MM.1S (cell line): ENCODE results near the gene NUP62.

Source experiments
- DNase-seq: peaks from one replicate; pipeline ENCODE4 v3.0.0-alpha.2; 2015
- H2AFZ ChIP-seq: fragments of 300-600 bp; sonication (generic); 2 replicates; pipeline ENCODE4 v1.6.0; 2016; ENCODE audit warnings: antibody characterized with exemption, low read length
- H3F3A ChIP-seq: fragments of 300-600 bp; sonication (generic); 2 replicates; pipeline ENCODE4 v1.6.1; 2016; ENCODE audit warnings: mild to moderate bottlenecking, antibody characterized with exemption, low read length, moderate library complexity, mixed read lengths; ENCODE audit not compliant: insufficient read depth
- H3K27ac ChIP-seq: fragments of 300-600 bp; sonication (generic); 2 replicates; pipeline ENCODE4 v1.5.1; 2016; ENCODE audit warnings: mild to moderate bottlenecking, low read length
- H3K27me3 ChIP-seq: fragments of 300-600 bp; sonication (generic); replicated peaks from 2 replicates; pipeline ENCODE4 v1.6.0; 2016; ENCODE audit warnings: low read length; ENCODE audit not compliant: insufficient read depth
- H3K36me3 ChIP-seq: fragments of 300-600 bp; sonication (generic); replicated peaks from 2 replicates; pipeline ENCODE4 v1.6.1; 2016; ENCODE audit warnings: mild to moderate bottlenecking, low read length, mixed read lengths; ENCODE audit not compliant: insufficient read depth
- H3K4me1 ChIP-seq: fragments of 300-600 bp; sonication (generic); 2 replicates; pipeline ENCODE4 v1.6.1; 2016; ENCODE audit warnings: low read length, mixed read lengths
- H3K4me2 ChIP-seq: fragments of 300-600 bp; sonication (generic); 2 replicates; pipeline ENCODE4 v1.6.0; 2016; ENCODE audit warnings: low read depth, low read length
- H3K4me3 ChIP-seq: fragments of 300-600 bp; sonication (generic); 2 replicates; pipeline ENCODE4 v1.5.1; 2016; ENCODE audit warnings: low read length, mixed read lengths
- H3K79me2 ChIP-seq: fragments of 300-600 bp; sonication (generic); 2 replicates; pipeline ENCODE4 v1.6.1; 2016; ENCODE audit warnings: mixed run types, low read length, mixed read lengths
- H3K9ac ChIP-seq: fragments of 300-600 bp; sonication (generic); 2 replicates; pipeline ENCODE4 v1.6.1; 2016; ENCODE audit warnings: low read length, mixed read lengths
- H3K9me2 ChIP-seq: fragments of 300-600 bp; sonication (generic); replicated peaks from 2 replicates; pipeline ENCODE4 v1.6.1; 2016; ENCODE audit warnings: mild to moderate bottlenecking, low read length, mixed read lengths; ENCODE audit not compliant: insufficient read depth
- H3K9me3 ChIP-seq: fragments of 300-600 bp; sonication (generic); replicated peaks from 2 replicates; pipeline ENCODE4 v1.6.1; 2016; ENCODE audit warnings: mild to moderate bottlenecking, low read length, mixed read lengths; ENCODE audit not compliant: insufficient read depth
- H4K20me1 ChIP-seq: fragments of 300-600 bp; sonication (generic); 2 replicates; pipeline ENCODE4 v1.6.1; 2016; ENCODE audit warnings: mild to moderate bottlenecking, low read length, moderate library complexity, mixed read lengths; ENCODE audit not compliant: insufficient read depth
- EZH2 ChIP-seq: fragments of 300-600 bp; sonication (generic); optimal IDR thresholded peaks from 2 replicates; pipeline ENCODE3; 2017; ENCODE audit warnings: low read depth, mild to moderate bottlenecking, antibody characterized with exemption, low read length, mixed read lengths
- EZH2phosphoT487 ChIP-seq: fragments of 300-600 bp; sonication (generic); IDR thresholded peaks from 2 replicates; pipeline ENCODE4 v1.6.1; 2018; ENCODE audit warnings: antibody characterized with exemption, low read length
- TF ChIP-seq, protein P1 (sequence below): fragments of 300-600 bp; sonication (generic); IDR thresholded peaks from 2 replicates; pipeline ENCODE4 v1.5.1; 2016; ENCODE audit warnings: antibody characterized with exemption, low read length, mixed read lengths

Gene NUP62

DNA sequence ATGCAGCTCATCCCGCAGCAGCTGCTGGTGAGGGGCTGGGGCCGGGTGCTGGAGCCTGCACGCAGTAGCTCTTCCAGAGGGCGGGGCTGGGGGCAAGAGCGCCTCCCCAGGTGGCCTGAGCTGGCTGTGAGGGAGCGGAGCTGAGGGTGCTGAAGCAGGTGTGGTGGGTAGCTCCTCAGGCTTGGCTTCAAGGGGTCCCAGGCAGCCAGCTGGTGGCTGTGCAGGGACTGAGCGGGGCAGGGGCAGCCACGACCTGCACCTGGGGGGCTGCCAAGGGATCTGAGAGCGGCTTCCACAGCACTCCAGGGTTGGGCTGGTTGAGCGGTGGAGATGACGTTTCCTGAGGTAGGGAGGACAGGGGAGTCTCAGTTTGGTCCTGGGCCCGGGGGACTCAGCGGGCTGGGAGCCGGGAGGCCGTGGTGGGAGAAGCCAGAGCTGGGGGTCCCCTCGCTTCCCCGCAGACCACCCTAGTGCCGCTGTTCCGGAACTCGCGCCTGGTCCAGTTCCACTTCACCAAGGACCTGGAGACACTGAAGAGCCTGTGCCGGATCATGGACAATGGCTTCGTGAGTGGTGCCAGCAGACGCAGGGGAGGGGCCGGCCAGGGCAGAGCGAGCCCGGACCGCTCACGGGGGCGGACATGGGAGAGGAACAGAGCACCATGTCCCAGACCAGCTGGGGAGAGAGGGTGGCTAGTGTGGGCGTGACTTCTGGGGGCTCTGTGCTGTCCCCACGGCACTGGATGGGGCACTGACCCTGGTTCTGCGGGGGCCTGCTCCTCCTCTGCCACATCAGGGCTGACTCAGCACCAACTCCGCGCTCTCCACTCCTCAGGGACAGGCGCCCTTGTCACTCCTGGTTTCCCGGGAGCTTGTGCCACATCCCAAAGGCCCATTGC lies 71.0 kb downstream of the NUP62 start:
- H3F3A ChIP-seq, result peaks cover 7% of the 10 kb centered on the region; the same call in 1 of the 2 replicates
- no peaks in the 10 kb centered on the region for H3K9me3 ChIP-seq
- DNase-seq, result no peak
- H4K20me1 ChIP-seq, result no peaks in the 10 kb centered on the region
- TF ChIP-seq EZH2phosphoT487, result no peak
- TF ChIP-seq EZH2, result no peak
- TF ChIP-seq, protein P1, sequence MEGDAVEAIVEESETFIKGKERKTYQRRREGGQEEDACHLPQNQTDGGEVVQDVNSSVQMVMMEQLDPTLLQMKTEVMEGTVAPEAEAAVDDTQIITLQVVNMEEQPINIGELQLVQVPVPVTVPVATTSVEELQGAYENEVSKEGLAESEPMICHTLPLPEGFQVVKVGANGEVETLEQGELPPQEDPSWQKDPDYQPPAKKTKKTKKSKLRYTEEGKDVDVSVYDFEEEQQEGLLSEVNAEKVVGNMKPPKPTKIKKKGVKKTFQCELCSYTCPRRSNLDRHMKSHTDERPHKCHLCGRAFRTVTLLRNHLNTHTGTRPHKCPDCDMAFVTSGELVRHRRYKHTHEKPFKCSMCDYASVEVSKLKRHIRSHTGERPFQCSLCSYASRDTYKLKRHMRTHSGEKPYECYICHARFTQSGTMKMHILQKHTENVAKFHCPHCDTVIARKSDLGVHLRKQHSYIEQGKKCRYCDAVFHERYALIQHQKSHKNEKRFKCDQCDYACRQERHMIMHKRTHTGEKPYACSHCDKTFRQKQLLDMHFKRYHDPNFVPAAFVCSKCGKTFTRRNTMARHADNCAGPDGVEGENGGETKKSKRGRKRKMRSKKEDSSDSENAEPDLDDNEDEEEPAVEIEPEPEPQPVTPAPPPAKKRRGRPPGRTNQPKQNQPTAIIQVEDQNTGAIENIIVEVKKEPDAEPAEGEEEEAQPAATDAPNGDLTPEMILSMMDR, result no peak
- no peaks in the 10 kb centered on the region for H3K4me1 ChIP-seq
- no peak overlapping the region for H2AFZ ChIP-seq
- no peak overlapping the region for H3K4me2 ChIP-seq
- no peak overlapping the region for H3K4me3 ChIP-seq
- no peaks in the 10 kb centered on the region for H3K9me2 ChIP-seq
- H3K79me2 ChIP-seq, result peaks cover 14% of the 10 kb centered on the region
- H3K36me3 ChIP-seq, result 0 out of 2 replicates have a peak, but pooled peaks cover 1% of the 10 kb centered on the region
- H3K9ac ChIP-seq, result no peak overlapping the region
- H3K27ac ChIP-seq, result no peak overlapping the region
- no peaks in the 10 kb centered on the region for H3K27me3 ChIP-seq

DNA sequence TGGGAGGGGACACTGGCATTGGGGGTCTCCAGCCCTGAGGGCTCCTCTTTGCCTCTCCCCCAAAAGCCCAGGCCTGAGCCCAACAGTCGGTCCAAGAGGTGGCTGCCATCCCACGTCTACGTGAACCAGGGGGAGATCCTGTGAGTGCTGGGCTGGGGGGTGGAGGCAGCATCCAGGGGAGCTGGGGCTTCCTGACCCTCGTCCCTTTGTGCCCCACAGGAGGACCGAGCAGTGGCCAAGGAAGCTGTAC lies 71.5 kb downstream of the NUP62 start:
- H4K20me1 ChIP-seq, result no peaks in the 10 kb centered on the region
- H2AFZ ChIP-seq, result no peak overlapping the region
- TF ChIP-seq, protein P1, result no peak
- no peak for TF ChIP-seq EZH2phosphoT487
- no peak for TF ChIP-seq EZH2
- no peak overlapping the region for H3K9ac ChIP-seq
- no peak overlapping the region for H3K4me3 ChIP-seq
- peaks cover 2% of the 10 kb centered on the region; the same call in 1 of the 2 replicates for H3K4me1 ChIP-seq
- peaks cover 18% of the 10 kb centered on the region for H3K79me2 ChIP-seq
- H3K27me3 ChIP-seq, result no peaks in the 10 kb centered on the region
- DNase-seq, result no peak
- no peak overlapping the region for H3K27ac ChIP-seq
- no peaks in the 10 kb centered on the region for H3K9me3 ChIP-seq
- H3K9me2 ChIP-seq, result no peaks in the 10 kb centered on the region
- H3K4me2 ChIP-seq, result no peak overlapping the region
- H3K36me3 ChIP-seq, result no peaks in the 10 kb centered on the region
- H3F3A ChIP-seq, result peaks cover 10% of the 10 kb centered on the region

DNA sequence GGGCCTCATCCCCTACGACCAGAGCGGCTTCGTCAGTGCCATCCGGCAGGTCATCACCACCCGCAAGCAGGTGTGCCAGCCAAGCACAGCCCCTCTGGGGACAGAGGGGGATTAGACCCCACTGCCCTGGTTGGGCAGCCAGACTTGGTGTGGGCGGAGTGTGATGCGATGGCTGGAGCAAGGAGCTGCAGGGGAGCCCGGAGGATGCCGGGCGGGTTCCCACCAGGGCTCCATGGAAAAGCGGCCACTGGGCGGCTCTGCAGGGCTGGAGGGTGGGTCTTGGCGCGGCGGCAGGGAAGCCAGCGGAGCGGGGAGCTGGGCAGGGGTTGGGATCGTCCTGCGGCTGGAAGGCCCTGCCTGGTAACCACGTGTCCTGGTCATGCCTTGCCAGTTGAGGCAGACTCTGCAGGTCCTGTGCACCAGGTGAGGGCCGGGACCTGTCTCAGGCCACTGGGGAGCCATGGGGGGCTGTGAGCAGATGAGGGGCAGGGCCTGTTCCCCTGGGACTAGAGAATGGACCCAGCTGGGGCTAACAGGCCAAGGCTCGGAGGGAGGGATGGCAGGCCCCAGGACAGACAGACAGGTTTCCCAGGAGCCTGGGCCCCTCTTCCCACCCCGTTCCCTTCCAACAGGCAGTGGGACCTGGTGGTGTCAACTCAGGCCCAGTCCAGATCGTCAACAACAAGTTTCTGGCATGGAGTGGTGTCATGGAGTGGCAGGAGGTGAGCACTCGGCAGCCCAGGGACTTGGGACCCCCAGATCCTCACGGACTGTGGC lies 72.1 kb downstream of the NUP62 start:
- DNase-seq, result no peak
- Histone ChIP-seq H3K79me2 (peaks cover 23% of the 10 kb centered on the region), H3K4me3 (no peak overlapping the region), H3F3A (peaks cover 15% of the 10 kb centered on the region), H3K9me2 (no peaks in the 10 kb centered on the region), H3K27me3 (no peaks in the 10 kb centered on the region), H2AFZ (no peak overlapping the region), H3K27ac (no peak overlapping the region), H3K36me3 (no peaks in the 10 kb centered on the region), H3K4me2 (no peak overlapping the region), H4K20me1 (no peaks in the 10 kb centered on the region; the same call in 1 of the 2 replicates), H3K9ac (no peak overlapping the region), H3K4me1 (peaks cover 7% of the 10 kb centered on the region), H3K9me3 (no peaks in the 10 kb centered on the region)
- TF ChIP-seq EZH2phosphoT487 (no peak), EZH2 (no peak)
- TF ChIP-seq, protein P1, result no peak
